ENCODE results near the gene CPTP. TPM values are rescaled to one million over a fixed set of nuclear protein-coding genes. Genes with fewer than 3 reads are reported as not detected.
A peak's percentile ranks its signal among the peaks of the same experiment; 100 is the strongest.

The CPTP gene
- total RNA-seq, 1 experiment from 2014 or later: 52.2 TPM

DNA sequence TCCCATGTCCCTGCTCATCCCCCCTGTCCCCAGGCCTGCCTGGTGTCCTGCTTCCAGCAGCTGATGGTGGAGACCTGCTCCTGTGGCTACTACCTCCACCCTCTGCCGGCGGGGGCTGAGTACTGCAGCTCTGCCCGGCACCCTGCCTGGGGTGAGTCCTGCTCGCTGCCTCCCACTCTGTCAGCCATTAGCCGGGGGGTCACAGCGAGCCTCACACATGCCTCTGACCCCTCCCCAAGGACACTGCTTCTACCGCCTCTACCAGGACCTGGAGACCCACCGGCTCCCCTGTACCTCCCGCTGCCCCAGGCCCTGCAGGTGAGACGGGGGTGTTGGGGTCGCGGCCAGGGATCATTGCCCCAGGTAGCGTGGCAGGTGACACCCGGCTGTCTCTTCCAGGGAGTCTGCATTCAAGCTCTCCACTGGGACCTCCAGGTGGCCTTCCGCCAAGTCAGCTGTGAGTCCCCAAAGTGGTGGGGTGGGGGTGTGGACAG, 34.3 kb upstream of the CPTP start:
- no peak overlapping the region for H3K4me3 ChIP-seq (ENCODE audit: low read depth in 2 of 2, low read length in 2 of 2)
- no TSS peak for BruUV-seq (replicated peaks)
- ChIA-PET CTCF (interaction anchor here (1.0 kb wide), 1 partner anchor 21 kb away, joined by 3 read pairs; no protein-coding TSS in a partner anchor), POLR2A (no interaction called here)
- intact Hi-C loops (cut with micrococcal nuclease; ENCODE audit: unreplicated experiment) (no loop called here), in situ Hi-C loops (cut with HindIII; ENCODE audit: low pct_unique_long_range_greater_than_20kb, low sequenced_read_pairs) (no loop called here)
- ATAC-seq (0 out of 2 replicates have a peak, but pooled peaks have one; percentile 40), DNase-seq (ENCODE audit: low read depth, low spot score) (no peak)
- H3K27me3 ChIP-seq (ENCODE audit: control insufficient read depth, insufficient read depth, low read length): no peaks in the 10 kb centered on the region
- no peaks in the 10 kb centered on the region for H3K36me3 ChIP-seq (ENCODE audit: control insufficient read depth, insufficient read depth, low read length)
- peaks cover 12% of the 10 kb centered on the region for H3K4me1 ChIP-seq (ENCODE audit: control insufficient read depth, insufficient read depth, low read length)
- H3K27ac ChIP-seq (ENCODE audit: low read length): no peak overlapping the region
- TF ChIP-seq, protein P1, sequence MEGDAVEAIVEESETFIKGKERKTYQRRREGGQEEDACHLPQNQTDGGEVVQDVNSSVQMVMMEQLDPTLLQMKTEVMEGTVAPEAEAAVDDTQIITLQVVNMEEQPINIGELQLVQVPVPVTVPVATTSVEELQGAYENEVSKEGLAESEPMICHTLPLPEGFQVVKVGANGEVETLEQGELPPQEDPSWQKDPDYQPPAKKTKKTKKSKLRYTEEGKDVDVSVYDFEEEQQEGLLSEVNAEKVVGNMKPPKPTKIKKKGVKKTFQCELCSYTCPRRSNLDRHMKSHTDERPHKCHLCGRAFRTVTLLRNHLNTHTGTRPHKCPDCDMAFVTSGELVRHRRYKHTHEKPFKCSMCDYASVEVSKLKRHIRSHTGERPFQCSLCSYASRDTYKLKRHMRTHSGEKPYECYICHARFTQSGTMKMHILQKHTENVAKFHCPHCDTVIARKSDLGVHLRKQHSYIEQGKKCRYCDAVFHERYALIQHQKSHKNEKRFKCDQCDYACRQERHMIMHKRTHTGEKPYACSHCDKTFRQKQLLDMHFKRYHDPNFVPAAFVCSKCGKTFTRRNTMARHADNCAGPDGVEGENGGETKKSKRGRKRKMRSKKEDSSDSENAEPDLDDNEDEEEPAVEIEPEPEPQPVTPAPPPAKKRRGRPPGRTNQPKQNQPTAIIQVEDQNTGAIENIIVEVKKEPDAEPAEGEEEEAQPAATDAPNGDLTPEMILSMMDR (IDR thresholded peaks at IDR 0.05): peak; percentile 85
- no peak for TF ChIP-seq TCF7L2 (IDR thresholded peaks at IDR 0.05; ENCODE audit: low read depth, low read length)
- no peaks in the 10 kb centered on the region for H3K9me3 ChIP-seq (ENCODE audit: control insufficient read depth, insufficient read depth, low read depth, low read length)

DNA sequence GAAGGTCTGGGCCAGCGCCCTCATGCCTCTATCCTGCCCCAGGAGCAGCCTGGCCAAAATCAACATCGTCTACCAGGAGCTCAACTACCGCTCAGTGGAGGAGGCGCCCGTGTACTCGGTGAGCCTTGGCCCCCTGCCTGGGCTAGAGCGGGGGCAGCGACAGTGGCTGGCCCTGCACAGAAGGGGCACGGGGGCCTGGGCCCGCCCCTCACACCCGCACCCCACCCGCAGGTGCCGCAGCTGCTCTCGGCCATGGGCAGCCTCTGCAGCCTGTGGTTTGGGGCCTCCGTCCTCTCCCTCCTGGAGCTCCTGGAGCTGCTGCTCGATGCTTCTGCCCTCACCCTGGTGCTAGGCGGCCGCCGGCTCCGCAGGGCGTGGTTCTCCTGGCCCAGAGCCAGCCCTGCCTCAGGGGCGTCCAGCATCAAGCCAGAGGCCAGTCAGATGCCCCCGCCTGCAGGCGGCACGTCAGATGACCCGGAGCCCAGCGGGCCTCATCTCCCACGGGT, 33.5 kb upstream of the CPTP start:
- in situ Hi-C loops (cut with HindIII; ENCODE audit: low pct_unique_long_range_greater_than_20kb, low sequenced_read_pairs): no loop called here
- BruUV-seq (replicated peaks): no TSS peak
- Histone ChIP-seq H3K4me1 (ENCODE audit: control insufficient read depth, insufficient read depth, low read length) (peaks cover 12% of the 10 kb centered on the region), H3K27ac (ENCODE audit: low read length) (no peak overlapping the region), H3K27me3 (ENCODE audit: control insufficient read depth, insufficient read depth, low read length) (no peaks in the 10 kb centered on the region), H3K9me3 (ENCODE audit: control insufficient read depth, insufficient read depth, low read depth, low read length) (no peaks in the 10 kb centered on the region), H3K4me3 (ENCODE audit: low read depth in 2 of 2, low read length in 2 of 2) (no peak overlapping the region), H3K36me3 (ENCODE audit: control insufficient read depth, insufficient read depth, low read length) (no peaks in the 10 kb centered on the region)
- intact Hi-C loops (cut with micrococcal nuclease; ENCODE audit: unreplicated experiment): no loop called here
- TF ChIP-seq POLR2AphosphoS5 (IDR thresholded peaks at IDR 0.05; ENCODE audit: low read depth, low read length) (no peak), SIN3A (IDR thresholded peaks at IDR 0.05; ENCODE audit: borderline replicate concordance, insufficient read depth, low read depth, low read length) (no peak), TCF7L2 (IDR thresholded peaks at IDR 0.05; ENCODE audit: low read depth, low read length) (no peak)
- TF ChIP-seq, protein P1 (IDR thresholded peaks at IDR 0.05): no peak
- TF ChIP-seq, protein P2, sequence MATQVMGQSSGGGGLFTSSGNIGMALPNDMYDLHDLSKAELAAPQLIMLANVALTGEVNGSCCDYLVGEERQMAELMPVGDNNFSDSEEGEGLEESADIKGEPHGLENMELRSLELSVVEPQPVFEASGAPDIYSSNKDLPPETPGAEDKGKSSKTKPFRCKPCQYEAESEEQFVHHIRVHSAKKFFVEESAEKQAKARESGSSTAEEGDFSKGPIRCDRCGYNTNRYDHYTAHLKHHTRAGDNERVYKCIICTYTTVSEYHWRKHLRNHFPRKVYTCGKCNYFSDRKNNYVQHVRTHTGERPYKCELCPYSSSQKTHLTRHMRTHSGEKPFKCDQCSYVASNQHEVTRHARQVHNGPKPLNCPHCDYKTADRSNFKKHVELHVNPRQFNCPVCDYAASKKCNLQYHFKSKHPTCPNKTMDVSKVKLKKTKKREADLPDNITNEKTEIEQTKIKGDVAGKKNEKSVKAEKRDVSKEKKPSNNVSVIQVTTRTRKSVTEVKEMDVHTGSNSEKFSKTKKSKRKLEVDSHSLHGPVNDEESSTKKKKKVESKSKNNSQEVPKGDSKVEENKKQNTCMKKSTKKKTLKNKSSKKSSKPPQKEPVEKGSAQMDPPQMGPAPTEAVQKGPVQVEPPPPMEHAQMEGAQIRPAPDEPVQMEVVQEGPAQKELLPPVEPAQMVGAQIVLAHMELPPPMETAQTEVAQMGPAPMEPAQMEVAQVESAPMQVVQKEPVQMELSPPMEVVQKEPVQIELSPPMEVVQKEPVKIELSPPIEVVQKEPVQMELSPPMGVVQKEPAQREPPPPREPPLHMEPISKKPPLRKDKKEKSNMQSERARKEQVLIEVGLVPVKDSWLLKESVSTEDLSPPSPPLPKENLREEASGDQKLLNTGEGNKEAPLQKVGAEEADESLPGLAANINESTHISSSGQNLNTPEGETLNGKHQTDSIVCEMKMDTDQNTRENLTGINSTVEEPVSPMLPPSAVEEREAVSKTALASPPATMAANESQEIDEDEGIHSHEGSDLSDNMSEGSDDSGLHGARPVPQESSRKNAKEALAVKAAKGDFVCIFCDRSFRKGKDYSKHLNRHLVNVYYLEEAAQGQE (IDR thresholded peaks at IDR 0.05; ENCODE audit: insufficient read depth in 1 of 2, low read depth in 2 of 2, low read length in 1 of 2): no peak
- ATAC-seq (peak; percentile 41), DNase-seq (ENCODE audit: low read depth, low spot score) (no peak)
- ChIA-PET POLR2A (no interaction called here), CTCF (interaction anchor here (0.6 to 1.1 kb wide), 10 partner anchors 9 to 368 kb away, joined by 3 to 11 read pairs (median 6); partner anchors contain the start of gene ISG15)
